ENCODE results near the gene ZBTB9.

- TF ChIP-seq CTCF (conservative IDR thresholded peaks at IDR 0.05; ENCODE audit: low read depth, low read length) (no peak), EZH2 (IDR thresholded peaks at IDR 0.05; ENCODE audit: borderline replicate concordance, low read depth, low read length, poor library complexity, severe bottlenecking) (no peak)
Measured at GRCh38 chr6:33429750-33430052, 24.7 kb upstream of the ZBTB9 start.
